Activated CD4-positive, alpha-beta T cell treated with anti-CD3 and anti-CD28 coated beads, Interleukin-2, amount 50 U/mL, for 48 hours (primary cell): ENCODE results near the gene TSPAN33.
"Not testable (repeated sequence)": the region's sequence is repeated elsewhere in the genome, so short reads cannot be mapped to it uniquely, and the experiment has no call there.

Source experiments
- DNase-seq, 2 experiments: peaks; one replicate each; pipeline ENCODE4 v3.0.0-alpha.2; 2020

Gene TSPAN33, protein sequence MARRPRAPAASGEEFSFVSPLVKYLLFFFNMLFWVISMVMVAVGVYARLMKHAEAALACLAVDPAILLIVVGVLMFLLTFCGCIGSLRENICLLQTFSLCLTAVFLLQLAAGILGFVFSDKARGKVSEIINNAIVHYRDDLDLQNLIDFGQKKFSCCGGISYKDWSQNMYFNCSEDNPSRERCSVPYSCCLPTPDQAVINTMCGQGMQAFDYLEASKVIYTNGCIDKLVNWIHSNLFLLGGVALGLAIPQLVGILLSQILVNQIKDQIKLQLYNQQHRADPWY

DNA sequence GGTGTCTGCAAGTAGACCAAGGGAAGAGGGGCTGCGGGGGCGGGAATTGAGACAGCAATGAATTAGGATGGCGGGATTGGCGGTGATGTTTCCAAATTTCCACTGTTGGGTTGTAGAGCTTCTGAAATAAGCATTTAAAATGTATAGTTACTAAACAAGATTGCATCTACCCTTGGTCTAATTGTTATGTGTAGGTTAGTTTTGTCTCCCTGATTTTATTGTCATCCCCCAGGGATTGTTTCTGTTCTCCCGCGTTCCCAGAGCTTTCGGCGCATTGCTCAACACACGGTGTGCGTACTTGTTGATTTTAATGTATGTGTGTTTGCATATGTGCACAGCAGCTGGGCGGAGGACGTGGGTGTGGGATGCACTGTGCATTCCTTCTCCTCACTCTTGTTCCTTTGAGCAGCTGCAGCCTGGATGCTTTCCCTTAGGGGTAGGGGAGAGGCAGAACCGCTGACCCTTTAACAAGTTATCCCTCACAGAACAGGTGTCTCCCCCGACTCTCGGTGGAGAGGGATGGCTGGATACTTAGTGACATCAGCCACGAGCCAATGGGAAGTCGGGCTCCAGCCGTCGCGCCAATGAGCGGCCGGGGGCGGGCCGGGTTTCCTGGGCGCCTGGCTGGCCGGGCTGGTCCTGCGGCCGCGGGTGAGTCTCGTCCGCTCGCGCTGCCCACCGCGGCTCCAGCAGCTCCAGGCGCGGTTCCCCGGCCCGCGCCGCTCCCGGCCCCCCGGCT is at the start of gene TSPAN33:
Gene TSPAN33, plus strand, starts transcription at position 613 of the 739 bp plus-strand sequence. CDS start 274 bp downstream, outside the sequence.
- peak; percentile 73 to 76 for DNase-seq

DNA sequence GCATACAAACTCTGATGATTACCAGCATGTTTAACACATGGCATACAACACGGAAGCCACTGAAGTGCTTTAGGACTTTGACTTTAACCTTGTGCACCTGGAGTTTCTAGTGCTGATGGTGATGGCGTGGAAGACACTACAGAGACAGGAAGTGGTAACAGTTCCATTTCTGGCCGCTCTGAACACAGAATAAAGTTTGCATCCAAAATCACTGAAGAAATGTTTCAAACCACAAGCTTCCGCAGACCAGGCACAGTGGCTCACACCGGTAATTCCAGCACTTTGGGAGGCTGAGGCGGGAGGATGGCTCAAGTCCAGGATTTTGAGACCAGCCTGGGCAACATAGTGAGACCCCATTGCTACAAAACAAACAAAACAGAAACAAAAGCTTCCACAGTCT is 49.2 kb upstream of the TSPAN33 start:
- DNase-seq, result peak in 1 of 2 experiments; percentile 6

DNA sequence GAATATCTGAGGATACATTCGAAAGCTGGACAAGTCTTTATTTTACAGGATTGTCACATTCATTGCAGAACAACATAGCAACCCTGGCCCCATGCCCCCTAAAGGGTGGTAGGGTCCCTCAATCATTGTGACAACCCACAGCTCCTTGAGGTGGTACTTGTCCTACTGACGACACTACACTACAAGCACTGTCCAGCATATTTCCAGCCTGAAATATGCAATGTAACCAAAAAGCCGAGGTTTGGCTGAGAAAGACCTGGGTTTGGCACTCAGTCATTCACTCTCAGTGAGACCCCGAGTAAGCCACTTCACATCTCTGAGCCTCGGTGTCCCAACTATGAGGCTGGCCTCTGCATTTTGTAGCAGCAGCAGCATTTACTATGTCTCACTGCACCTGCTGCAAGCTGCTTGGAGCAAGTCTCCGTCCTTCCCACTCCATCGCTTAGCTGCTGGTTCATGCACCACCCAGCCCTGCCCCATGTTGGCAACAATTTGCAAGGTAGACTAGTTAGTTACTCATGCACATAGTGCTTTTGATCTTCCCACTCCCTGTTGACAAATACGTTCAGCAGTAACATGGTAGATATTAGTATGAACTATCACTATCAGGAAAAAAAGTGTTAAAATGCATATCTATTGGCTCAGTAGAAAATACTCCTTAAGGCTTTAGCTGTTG is 46.0 kb upstream of the TSPAN33 start:
- DNase-seq, result no peak

DNA sequence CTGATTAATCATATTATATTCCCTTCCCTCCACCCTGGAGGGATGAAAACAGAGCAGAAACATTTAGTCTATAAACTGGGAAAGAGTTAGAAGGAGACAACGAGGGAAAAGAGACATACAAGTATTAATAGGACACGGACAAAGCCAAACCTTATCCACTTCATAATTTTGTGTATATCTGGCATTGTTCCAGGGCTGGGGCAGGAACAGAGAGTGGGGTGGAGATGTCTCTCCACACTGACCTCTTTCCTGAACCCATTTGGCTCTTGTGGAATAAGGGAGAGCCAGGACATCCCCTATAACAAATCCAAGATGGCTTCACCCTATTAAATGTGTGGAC is 43.7 kb upstream of the TSPAN33 start:
- DNase-seq, result no peak

DNA sequence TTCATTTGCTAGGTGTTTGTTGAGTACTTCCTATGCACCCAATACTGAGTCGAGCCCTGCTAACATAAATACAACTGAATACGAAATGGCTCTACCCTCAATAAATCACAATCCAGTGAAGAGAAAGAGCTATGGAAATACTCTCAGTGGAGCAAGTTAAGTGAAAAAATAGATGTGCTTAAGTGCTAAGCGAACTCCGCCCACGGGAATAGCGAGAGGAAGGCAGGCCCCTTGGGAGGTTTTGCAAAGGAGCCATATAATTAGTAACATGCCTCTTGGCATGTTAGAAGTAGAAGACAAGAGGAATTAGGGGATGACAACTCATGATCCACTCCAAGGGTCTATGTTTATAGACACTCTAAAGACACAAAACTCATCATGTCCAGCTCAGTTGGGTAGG is 42.8 kb upstream of the TSPAN33 start:
- no peak for DNase-seq

DNA sequence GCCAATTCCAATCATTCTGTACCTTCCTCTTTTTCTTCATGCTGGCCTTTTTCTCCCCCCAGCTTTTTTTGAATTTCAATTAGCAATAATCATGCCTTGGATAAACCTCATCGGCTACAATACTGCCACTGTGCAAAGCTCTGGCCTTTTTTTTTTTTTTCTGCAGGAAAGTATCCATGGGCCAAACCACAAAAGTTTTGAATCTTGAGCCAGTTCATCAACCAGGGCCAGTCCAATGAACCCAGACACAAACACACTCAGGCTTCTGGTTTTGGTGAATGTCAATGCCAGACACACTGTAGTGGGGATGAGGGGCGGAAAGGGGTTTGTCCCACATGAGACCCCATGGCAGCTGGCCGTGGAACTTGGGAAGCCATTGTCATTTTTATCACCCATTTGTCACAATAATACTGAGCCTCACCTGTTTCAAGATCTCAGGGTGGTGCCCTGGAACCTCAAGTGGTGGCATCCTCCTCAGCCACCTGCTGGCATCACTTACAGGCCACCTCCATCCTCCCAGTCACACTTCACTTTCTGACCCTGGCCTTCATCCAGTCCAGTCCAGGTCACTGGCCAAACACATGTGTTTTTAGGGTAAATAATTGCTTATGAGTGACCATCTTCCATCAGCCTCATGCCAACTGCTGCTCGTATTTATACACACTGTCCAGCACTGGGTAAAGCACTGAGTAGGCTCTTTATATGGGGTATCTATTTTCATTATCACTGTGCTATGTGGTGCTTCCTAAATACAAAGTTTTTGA is 40.8 kb upstream of the TSPAN33 start:
- DNase-seq, result no peak

DNA sequence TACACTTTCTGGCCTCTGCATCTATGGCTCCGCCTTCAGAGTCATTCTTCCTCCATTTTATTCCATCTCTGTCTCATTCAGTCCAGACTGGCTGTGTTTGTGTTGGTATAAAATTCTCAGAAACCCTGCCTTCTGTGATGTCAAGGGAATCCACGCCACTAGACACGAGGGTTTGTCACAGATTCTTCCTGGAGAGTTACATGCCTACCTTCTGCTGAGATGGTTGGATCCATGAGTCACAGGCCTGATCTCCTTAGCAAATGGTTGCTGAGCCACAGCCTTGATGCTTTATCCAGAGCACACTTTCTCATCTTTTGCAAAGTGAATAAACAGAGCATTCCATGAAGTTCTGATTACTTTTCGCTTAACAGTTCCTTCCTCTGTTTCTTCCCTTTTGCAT is 35.9 kb upstream of the TSPAN33 start:
- DNase-seq, result no peak

DNA sequence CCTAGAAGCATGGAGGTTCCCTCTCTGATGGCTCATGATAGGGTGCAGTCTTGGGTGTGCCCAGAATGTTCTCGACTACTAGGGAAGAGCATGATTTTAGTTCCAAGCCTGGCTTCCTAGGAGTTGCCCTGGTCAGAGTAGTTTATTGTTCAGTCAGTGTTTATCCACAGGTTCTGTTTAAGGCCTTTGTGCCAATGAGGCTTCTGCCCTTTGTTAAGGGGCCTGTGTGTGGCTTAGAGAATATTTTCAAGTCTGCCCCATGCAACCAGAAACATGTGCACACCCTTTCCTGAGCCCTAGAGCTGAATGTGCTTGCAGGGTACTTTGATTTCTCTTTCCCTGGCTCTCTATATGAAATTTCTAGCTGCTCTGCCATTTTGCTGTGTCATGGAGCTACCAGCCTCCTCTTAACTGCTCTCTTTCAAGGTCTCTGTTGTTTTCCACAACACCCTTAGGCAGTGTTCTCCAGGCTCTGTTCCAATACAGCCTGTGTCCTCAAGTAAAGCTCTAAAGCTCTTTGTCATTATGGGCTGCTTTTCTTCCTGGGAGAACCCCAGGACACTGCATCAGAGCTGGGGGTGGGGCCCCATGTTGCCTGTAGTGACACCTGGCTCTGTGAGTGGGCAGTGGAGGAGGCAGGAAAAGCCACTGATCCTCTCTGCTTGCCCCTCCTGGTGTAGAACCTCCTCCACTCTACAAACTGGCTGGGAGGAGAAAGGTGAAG is 34.1 kb upstream of the TSPAN33 start:
- DNase-seq, result no peak

DNA sequence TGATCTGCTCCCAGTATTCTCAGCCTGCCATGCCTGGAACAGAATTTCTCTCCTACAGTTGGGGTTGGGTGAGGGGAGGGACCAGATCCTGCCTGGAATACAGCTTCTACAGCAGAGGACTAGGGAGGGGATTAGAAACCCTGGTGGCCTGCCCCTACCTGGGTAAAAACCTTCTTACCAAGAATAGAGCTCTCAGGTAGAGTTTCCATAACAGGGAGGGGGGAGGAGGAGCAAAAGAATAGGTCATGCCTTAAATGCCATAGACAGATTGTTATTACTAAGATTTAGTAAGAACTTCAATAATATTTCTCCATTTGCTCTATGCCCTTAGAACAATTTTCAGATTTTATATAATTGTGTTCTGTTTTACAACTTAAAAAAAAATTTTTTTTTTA is 33.5 kb upstream of the TSPAN33 start:
- no peak for DNase-seq

DNA sequence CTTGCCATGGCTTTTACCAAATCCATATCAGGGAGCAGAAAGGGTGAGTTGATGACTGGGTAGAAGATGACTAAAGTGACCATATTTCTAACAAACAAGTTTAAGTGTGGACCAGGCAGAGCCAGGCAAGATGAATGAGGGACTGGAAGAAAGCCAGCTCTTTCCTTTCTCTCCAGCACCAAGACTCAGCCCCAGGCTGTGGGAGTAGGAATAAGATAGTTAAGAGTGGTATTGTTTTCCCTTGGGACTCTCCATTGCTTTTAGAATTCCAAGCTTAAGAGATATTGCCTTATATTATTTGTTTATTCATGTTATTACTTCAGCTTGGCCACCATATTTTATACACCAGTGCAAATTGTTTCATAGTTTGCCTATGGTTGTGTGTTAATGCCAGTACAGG is 28.8 kb upstream of the TSPAN33 start:
- no peak for DNase-seq

DNA sequence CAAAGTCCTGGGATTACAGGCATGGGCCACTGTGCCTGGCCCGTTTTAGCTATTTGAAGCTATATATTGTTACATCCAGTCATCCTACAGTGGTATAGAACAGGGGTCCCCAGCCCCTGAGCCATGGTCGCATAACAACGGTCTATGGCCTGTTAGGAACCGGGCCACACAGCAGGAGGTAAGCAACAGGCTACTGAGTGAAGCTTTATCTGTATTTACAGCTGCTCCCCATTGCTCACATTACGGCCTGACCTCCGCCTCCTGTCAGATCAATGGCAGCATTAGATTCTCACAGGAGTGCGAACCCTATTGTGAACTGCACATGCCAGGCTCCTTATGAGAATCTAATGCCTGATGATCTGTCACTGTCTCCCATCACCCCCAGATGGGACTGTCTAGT is 26.3 kb upstream of the TSPAN33 start:
- no peak for DNase-seq

DNA sequence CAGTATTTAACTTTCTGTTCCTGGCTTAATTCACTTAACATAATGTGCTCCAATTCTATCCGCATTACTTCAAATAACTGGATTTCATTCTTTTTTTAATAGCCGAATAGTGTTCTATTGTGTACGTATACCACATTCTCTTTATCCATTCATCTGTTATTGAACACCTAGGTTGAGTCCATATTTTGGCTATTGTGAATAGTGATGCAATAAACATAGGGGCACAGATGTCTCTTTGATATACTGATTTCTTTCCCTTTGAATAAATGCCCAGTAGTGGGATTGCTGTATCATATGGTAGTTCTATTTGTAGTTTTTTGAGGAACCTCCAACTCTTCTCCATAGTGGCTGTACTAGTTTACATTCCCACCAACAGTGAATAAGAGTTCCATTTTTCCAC is 25.5 kb upstream of the TSPAN33 start:
- DNase-seq, result no peak

DNA sequence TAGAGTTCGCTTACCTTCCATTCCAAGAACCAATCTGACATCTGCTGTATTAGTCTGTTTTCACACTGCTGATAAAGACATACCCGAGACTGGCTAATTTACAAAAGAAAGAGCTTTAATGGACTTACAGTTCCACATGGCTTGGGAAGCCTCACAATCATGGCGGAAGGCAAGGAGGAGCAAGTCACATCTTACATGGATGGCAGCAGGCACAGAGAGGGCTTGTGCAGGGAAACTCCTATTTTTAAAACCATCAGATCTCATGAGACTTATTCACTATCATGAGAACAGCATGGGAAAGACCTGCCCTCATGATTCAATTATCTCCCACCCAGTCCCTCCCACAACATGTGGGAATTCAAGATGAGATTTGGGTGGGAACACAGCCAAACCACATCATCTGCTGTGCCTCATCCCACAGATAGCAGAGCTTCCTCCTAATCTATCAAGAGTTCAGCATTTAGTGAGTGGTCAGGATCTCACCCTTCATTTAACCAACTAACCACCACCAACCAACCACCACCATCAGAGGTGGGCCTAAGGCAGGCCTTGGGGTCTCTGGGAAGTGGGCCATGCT is 22.9 kb upstream of the TSPAN33 start:
- DNase-seq, result not testable (repeated sequence)

DNA sequence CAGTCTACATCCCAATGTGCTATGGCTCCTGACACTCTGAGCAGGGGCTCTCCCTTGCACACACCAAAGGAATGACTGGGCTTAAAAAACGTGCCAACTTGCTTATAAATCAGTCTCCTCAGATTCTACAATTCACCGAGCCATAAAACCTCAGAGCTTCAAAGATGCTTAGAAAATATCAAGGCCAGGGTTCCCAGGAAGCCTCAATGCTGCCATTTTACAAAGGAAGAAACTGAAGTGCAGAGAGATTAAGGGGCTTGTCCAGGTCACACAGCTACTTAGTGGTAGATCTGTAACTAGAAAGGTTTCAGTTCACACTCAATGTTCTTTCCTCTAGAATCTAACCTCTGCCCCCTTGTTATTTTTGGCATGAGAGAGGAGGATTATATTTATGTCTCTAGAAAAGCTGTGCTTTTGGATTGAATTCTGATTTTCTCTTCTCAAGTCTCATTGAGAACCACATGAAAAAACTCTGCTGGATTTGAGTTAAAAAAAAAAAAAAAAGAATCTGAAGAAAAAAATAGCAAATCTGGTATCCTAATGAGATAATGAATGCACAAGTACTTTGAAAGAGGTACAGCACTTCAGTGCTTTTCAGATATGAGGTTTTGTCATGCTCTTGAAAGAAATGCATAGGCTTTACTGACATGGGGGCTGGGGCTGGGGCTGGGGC is 22.3 kb upstream of the TSPAN33 start:
- DNase-seq, result no peak

DNA sequence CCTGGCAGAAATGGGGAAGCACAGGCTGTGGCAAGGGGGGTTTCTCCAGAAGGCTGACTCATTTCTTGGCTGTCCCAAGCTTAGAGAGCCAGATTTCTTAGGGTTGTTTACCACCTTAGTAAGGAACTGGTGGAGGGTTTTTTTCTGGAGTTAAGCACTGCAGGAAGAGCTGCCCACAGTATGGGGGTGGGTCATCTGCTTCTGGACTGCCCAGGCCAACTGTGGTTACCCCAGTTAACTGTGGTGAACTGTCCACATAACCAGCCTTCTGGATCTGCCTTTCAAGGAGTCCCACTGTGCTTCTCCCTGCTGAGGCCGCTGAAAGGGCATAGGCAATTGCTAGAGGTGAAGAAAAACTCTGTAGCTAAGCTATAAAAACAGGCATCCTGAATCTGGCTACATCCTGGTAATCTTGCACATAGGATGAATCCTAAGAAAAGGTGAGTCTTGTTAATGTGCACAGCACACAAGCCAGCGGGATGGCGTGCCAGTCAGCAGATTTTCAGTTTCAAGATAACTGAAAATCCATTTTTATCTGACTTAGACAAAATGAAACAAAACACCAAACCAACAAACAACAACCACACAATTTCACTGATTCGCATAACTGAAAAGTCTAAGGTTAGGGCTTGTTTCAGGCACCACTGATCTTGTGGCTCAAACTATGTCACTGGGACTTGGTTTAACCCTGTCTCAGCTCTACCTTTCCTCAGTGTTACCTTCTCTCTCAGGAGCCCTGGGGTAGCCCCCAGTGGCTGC is 21.6 kb upstream of the TSPAN33 start:
- peak; percentile 38 to 55 for DNase-seq

DNA sequence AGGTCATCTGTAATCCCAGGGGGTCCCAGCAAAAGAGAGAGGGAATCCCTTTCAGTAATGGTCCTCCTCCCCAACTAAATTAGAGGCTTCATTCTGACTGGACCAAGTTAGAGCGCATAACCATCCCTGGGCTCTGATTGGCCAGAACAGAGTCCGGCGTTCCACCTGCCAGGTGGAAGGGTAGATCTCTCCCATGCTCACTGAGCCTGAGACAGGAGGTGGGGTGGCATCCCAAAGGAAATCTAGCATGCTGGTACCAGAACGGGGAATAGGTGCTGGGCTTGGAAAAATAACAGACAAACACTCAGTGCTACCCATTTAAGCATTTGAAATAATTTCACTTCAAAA is 21.0 kb upstream of the TSPAN33 start:
- DNase-seq, result no peak

DNA sequence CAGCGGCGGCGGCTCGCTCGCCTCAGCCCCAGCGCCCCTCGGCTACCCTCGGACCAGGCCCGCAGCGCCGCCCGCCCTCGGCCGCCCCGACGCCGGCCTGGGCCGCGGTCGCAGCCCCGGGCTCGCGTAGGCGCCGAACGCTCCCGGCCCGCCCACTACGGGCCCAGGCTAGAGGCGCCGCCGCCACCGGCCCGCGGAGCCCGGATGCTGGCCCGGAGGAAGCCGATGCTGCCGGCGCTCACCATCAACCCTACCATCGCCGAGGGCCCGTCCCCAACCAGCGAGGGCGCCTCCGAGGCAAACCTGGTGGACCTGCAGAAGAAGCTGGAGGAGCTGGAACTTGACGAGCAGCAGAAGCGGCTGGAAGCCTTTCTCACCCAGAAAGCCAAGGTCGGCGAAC is 18.2 kb upstream of the TSPAN33 start:
- no peak for DNase-seq

DNA sequence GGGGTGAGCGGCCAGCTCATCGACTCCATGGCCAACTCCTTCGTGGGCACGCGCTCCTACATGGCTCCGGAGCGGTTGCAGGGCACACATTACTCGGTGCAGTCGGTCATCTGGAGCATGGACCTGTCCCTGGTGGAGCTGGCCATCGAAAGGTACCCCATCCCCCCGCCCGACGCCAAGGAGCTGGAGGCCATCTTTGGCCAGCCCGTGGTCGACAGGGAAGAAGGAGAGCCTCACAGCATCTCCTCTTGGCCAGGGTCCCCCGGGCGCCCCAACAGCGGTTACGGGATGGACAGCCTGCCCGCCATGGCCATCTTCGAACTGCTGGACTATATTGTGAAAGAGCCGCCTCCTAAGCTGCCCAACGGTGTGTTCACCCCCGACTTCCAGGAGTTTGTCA is 17.4 kb upstream of the TSPAN33 start:
- no peak for DNase-seq

DNA sequence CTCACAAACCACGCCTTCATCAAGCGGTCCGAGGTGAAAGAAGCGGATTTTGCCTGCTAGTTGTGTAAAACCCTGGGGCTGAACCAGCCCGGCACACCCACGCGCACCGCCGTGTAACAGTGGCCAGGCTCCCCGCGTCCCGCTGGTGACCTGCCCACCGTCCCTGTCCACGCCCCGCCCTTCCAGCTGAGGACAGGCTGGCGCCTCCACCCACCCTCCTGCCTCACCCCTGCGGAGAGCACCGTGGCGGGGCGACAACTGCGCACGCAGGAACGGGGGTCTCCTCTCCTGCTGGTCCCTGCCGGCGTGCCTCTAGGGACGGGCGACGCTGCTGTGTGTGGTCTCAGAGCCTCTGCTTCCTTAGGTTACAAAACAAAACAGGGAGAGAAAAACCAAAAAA is 16.9 kb upstream of the TSPAN33 start:
- DNase-seq, result no peak

DNA sequence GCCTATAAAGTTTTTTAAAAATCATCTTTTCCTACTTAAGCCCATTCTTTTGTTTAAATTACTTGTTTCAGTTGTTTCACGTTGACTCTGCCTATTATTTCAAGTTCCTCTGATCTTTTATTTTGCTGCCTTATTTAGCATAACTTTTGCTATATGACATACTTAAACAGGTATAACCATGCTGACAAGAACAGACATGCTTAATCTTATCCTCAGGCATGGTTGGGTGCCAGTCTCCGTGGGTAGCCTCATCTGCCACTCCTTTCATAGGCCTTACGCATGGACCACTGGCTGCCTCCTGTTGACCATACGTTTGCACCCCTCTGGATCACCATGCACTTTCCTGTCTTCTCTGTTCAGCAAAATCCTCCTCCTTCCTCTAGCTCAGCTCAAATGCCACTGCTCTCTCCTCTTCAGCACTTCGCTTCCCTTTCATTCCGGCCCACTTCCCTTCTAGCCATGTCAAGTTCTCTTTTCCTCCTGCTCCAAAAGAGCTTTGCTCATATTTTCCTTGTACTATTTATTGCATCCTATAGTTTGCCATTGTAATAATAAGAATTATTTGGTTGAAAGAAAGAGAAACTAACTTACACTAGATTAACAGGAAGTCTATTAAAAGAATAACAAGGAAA is 10.0 kb upstream of the TSPAN33 start:
- no peak for DNase-seq
